ENCODE results near the gene CFAP45. TPM values are rescaled to one million over a fixed set of nuclear protein-coding genes. Genes with fewer than 3 reads are reported as not detected.

The CFAP45 gene
- total and polyA plus RNA-seq, 2 experiments from 2014 or later = 0.43 TPM; not detected in 1

GRCh38 chr1:159877695-159878444, 22.1 kb downstream of the CFAP45 start:
- H3K36me3 ChIP-seq (replicated peaks; ENCODE audit: insufficient read depth, low read depth) = no peaks in the 10 kb centered on the region
- no peak overlapping the region for H3K4me3 ChIP-seq
- H3K27ac ChIP-seq = no peak overlapping the region
- H3K4me2 ChIP-seq = no peak overlapping the region
- H2AFZ ChIP-seq = no peak overlapping the region
- no peaks in the 10 kb centered on the region for H4K20me1 ChIP-seq (ENCODE audit: insufficient read depth, poor library complexity, severe bottlenecking)
- H3K9me3 ChIP-seq (ENCODE audit: low read depth) = no peaks in the 10 kb centered on the region
- no peak for DNase-seq (ENCODE audit: low spot score)
- H3K79me2 ChIP-seq = no peaks in the 10 kb centered on the region
- TF ChIP-seq EZH2 (IDR thresholded peaks at IDR 0.05; ENCODE audit: borderline replicate concordance) = no peak
- TF ChIP-seq CTCF (IDR thresholded peaks at IDR 0.05; ENCODE audit: poor library complexity) = no peak
- no peak for TF ChIP-seq EZH2phosphoT487 (IDR thresholded peaks at IDR 0.05; ENCODE audit: low read depth, severe bottlenecking, unreplicated experiment)
- no peaks in the 10 kb centered on the region for H3K27me3 ChIP-seq
- H3K4me1 ChIP-seq (ENCODE audit: insufficient read depth) = peaks cover 2% of the 10 kb centered on the region
- 93% methylated on average over 6 of the region's 6 CpGs for WGBS (ENCODE audit: low lambda C conversion rate, missing lambda C conversion rate)
- H3K9me2 ChIP-seq (replicated peaks; ENCODE audit: insufficient read depth) = no peaks in the 10 kb centered on the region

GRCh38 chr1:159873530-159874143, 26.3 kb downstream of the CFAP45 start:
- WGBS (ENCODE audit: low lambda C conversion rate, missing lambda C conversion rate) = 92% methylated on average over 4 of the region's 4 CpGs
- Histone ChIP-seq H3K4me2 (no peak overlapping the region), H2AFZ (no peak overlapping the region), H4K20me1 (ENCODE audit: insufficient read depth, poor library complexity, severe bottlenecking) (no peaks in the 10 kb centered on the region), H3K4me3 (no peak overlapping the region), H3K9me3 (ENCODE audit: low read depth) (no peaks in the 10 kb centered on the region), H3K27ac (no peak overlapping the region), H3K36me3 (replicated peaks; ENCODE audit: insufficient read depth, low read depth) (no peaks in the 10 kb centered on the region), H3K79me2 (no peaks in the 10 kb centered on the region), H3K27me3 (no peaks in the 10 kb centered on the region), H3K9me2 (replicated peaks; ENCODE audit: insufficient read depth) (no peaks in the 10 kb centered on the region), H3K4me1 (ENCODE audit: insufficient read depth) (no peaks in the 10 kb centered on the region)
- DNase-seq (ENCODE audit: low spot score) = no peak
- TF ChIP-seq EZH2 (IDR thresholded peaks at IDR 0.05; ENCODE audit: borderline replicate concordance) = no peak
- no peak for TF ChIP-seq CTCF (IDR thresholded peaks at IDR 0.05; ENCODE audit: poor library complexity)
- no peak for TF ChIP-seq EZH2phosphoT487 (IDR thresholded peaks at IDR 0.05; ENCODE audit: low read depth, severe bottlenecking, unreplicated experiment)

GRCh38 chr1:159872891-159873290, 27.1 kb downstream of the CFAP45 start:
- WGBS (ENCODE audit: low lambda C conversion rate, missing lambda C conversion rate) = 88% methylated on average over 15 of the region's 15 CpGs
- Histone ChIP-seq H3K4me1 (ENCODE audit: insufficient read depth) (peaks cover 2% of the 10 kb centered on the region), H2AFZ (no peak overlapping the region), H3K9me3 (ENCODE audit: low read depth) (no peaks in the 10 kb centered on the region), H4K20me1 (ENCODE audit: insufficient read depth, poor library complexity, severe bottlenecking) (no peaks in the 10 kb centered on the region), H3K9me2 (replicated peaks; ENCODE audit: insufficient read depth) (no peaks in the 10 kb centered on the region), H3K36me3 (replicated peaks; ENCODE audit: insufficient read depth, low read depth) (no peaks in the 10 kb centered on the region), H3K4me2 (no peak overlapping the region), H3K4me3 (no peak overlapping the region), H3K27me3 (no peaks in the 10 kb centered on the region), H3K79me2 (no peaks in the 10 kb centered on the region), H3K27ac (no peak overlapping the region)
- DNase-seq (ENCODE audit: low spot score) = no peak
- TF ChIP-seq CTCF (IDR thresholded peaks at IDR 0.05; ENCODE audit: poor library complexity) (no peak), EZH2 (IDR thresholded peaks at IDR 0.05; ENCODE audit: borderline replicate concordance) (no peak), EZH2phosphoT487 (IDR thresholded peaks at IDR 0.05; ENCODE audit: low read depth, severe bottlenecking, unreplicated experiment) (no peak)
